Trophoblast cell (in vitro differentiated cells and primary cell): Measurements from ENCODE around the gene STX4.

Experiments
- DNase-seq, 2 donors: peaks; one replicate each; pipeline ENCODE4 v3.0.0-alpha.2; 2016
- H2AFZ ChIP-seq: 2 replicates; pipeline ENCODE4 v1.6.1; 2013; ENCODE audit warnings: low read length, moderate library complexity, mild to moderate bottlenecking; ENCODE audit not compliant: insufficient read depth, poor library complexity
- H2AK5ac ChIP-seq: 2 replicates; pipeline ENCODE4 v1.6.1; 2013; ENCODE audit warnings: mild to moderate bottlenecking, low read length
- H2BK120ac ChIP-seq: 2 replicates; pipeline ENCODE4 v1.6.1; 2013; ENCODE audit warnings: low read length, mild to moderate bottlenecking, moderate library complexity; ENCODE audit not compliant: insufficient read depth, poor library complexity
- H2BK12ac ChIP-seq: 2 replicates; pipeline ENCODE4 v1.6.1; 2013; ENCODE audit warnings: mild to moderate bottlenecking, low read length, moderate library complexity
- H2BK5ac ChIP-seq: 2 replicates; pipeline ENCODE4 v1.6.1; 2013; ENCODE audit warnings: low read length, low read depth, moderate library complexity, mild to moderate bottlenecking; ENCODE audit not compliant: poor library complexity
- H3K14ac ChIP-seq: 2 replicates; pipeline ENCODE4 v1.6.1; 2013; ENCODE audit warnings: mild to moderate bottlenecking, low read length
- H3K18ac ChIP-seq: 2 replicates; pipeline ENCODE4 v1.6.1; 2013; ENCODE audit warnings: mild to moderate bottlenecking, low read length
- H3K23ac ChIP-seq: 2 replicates; pipeline ENCODE4 v1.6.1; 2013; ENCODE audit warnings: low read length
- H3K27ac ChIP-seq: 2 replicates; pipeline ENCODE4 v1.5.1; 2013; ENCODE audit warnings: low read depth, mild to moderate bottlenecking, inconsistent platforms, low read length, moderate library complexity
- H3K27me3 ChIP-seq: 2 replicates; pipeline ENCODE4 v1.6.1; 2013; ENCODE audit warnings: inconsistent platforms, mild to moderate bottlenecking, low read length, moderate library complexity; ENCODE audit not compliant: insufficient read depth
- H3K36me3 ChIP-seq, 2 experiments: 1 replicate in 1 of 2; 2 replicates in 1 of 2; pipeline ENCODE4 v1.6.1; 2013; ENCODE audit warnings: low read length in 2 of 2, mild to moderate bottlenecking in 2 of 2, moderate library complexity in 1 of 2; ENCODE audit not compliant: insufficient read depth in 2 of 2, control insufficient read depth in 1 of 2
- H3K4ac ChIP-seq: 2 replicates; pipeline ENCODE4 v1.6.1; 2013; ENCODE audit warnings: low read depth, mild to moderate bottlenecking, low read length, moderate library complexity
- H3K4me1 ChIP-seq, 2 experiments: 1 replicate in 1 of 2; 2 replicates in 1 of 2; pipeline ENCODE4 v1.6.1; 2013; ENCODE audit warnings: low read length in 2 of 2, mild to moderate bottlenecking in 2 of 2, moderate library complexity in 1 of 2; ENCODE audit not compliant: insufficient read depth in 2 of 2, control insufficient read depth in 1 of 2
- H3K4me2 ChIP-seq: 2 replicates; pipeline ENCODE4 v1.6.1; 2013; ENCODE audit warnings: inconsistent platforms, mild to moderate bottlenecking, low read length, moderate library complexity
- H3K4me3 ChIP-seq: 2 replicates; pipeline ENCODE4 v1.5.1; 2013; ENCODE audit warnings: mild to moderate bottlenecking, low read depth, low read length, inconsistent platforms
- H3K79me1 ChIP-seq: one replicate; pipeline ENCODE4 v1.6.1; 2013; ENCODE audit warnings: low read length
- H3K79me2 ChIP-seq: 2 replicates; pipeline ENCODE4 v1.6.1; 2013; ENCODE audit warnings: low read length, mild to moderate bottlenecking; ENCODE audit not compliant: control insufficient read depth, insufficient read depth, poor library complexity
- H3K9ac ChIP-seq: 2 replicates; pipeline ENCODE4 v1.6.1; 2013; ENCODE audit warnings: mild to moderate bottlenecking, low read length
- H3K9me3 ChIP-seq: 2 replicates; pipeline ENCODE4 v1.6.1; 2013; ENCODE audit warnings: low read depth, mild to moderate bottlenecking, control low read depth, inconsistent platforms, low read length; ENCODE audit not compliant: insufficient read depth
- H4K12ac ChIP-seq: 2 replicates; pipeline ENCODE4 v1.6.1; 2013; ENCODE audit warnings: low read depth, mild to moderate bottlenecking, low read length, moderate library complexity
- H4K8ac ChIP-seq: 2 replicates; pipeline ENCODE4 v1.6.1; 2013; ENCODE audit warnings: low read depth, mild to moderate bottlenecking, low read length, moderate library complexity
- H4K91ac ChIP-seq: one replicate; pipeline ENCODE4 v1.6.1; 2013; ENCODE audit warnings: low read depth, mild to moderate bottlenecking, low read length, moderate library complexity
- WGBS: extraction: QIAGEN DNeasy Blood & Tissue Kit; methylation state at CpG from one replicate; pipeline ENCODE4 v1.1.7; 2013; ENCODE audit warnings: missing lambda C conversion rate; ENCODE audit not compliant: insufficient read length, insufficient coverage; ENCODE audit errors: extremely low coverage; 5-methylcytosine and 5-hydroxymethylcytosine counted together

The STX4 gene

DNA sequence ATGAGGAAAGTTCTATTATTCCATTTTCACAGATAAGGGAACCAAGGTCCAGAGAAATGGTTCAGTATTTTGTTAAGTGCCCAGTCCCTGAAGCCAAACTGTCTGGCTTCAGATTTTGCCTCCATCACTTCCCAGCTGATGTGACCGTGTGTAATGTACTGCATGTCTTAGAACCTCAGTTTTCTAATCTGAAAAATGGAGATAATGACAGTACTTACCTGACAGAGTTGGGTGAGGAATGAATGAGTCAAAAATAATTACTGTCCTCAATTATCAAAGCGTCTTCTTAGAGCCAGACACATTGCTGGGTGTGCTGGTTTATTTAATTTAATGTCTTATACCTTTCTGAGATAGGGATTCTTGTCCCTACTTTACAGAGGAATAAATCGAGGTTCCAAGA, 34.0 kb downstream of the STX4 start:
- Histone ChIP-seq H3K79me2 (peaks cover 5% of the 10 kb centered on the region), H2BK120ac (no peak overlapping the region), H3K4ac (no peak overlapping the region), H3K79me1 (peaks cover 6% of the 10 kb centered on the region), H3K4me3 (no peak overlapping the region), H3K23ac (no peak overlapping the region), H3K18ac (no peak overlapping the region), H3K9me3 (no peaks in the 10 kb centered on the region), H3K4me2 (no peak overlapping the region), H2AFZ (no peak overlapping the region), H3K9ac (no peak overlapping the region), H4K12ac (no peak overlapping the region), H2BK5ac (no peak overlapping the region), H3K4me1 (peaks cover 15 to 21% of the 10 kb centered on the region in 2 experiments), H4K8ac (no peak overlapping the region), H3K36me3 (peaks cover 10% of the 10 kb centered on the region in 2 experiments), H3K27me3 (no peaks in the 10 kb centered on the region), H2AK5ac (no peak overlapping the region), H2BK12ac (no peak overlapping the region), H3K27ac (no peak overlapping the region), H3K14ac (no peak overlapping the region), H4K91ac (no peak overlapping the region)
- WGBS = no CpG with 5 or more reads among the region's 3 CpGs
- no peak for DNase-seq

DNA sequence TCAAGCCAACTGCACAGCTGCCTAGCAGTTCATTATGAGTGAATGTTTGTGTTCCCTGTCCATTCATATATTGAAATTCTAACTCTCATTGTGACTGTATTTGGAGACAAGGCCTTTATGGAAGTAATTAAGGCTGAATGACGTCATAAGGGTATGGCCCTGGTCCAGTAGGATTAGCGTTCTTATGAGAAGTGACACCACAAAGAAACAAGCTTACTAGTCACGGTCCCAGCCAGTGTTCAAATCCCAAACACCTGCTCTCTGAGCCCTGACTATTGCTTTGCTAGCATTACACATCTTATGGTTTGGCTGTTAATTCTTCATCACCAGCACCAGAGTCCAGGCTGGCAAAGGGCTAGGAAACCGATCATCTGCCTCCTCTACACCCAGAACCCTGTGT, 38.5 kb downstream of the STX4 start:
- Histone ChIP-seq H3K79me2 (peaks cover 23% of the 10 kb centered on the region), H3K4ac (peak overlapping the region; percentile 91), H3K27me3 (no peaks in the 10 kb centered on the region), H2BK12ac (no peak overlapping the region), H2BK120ac (no peak overlapping the region), H3K4me3 (no peak overlapping the region), H3K23ac (no peak overlapping the region), H3K36me3 (peaks cover 9% of the 10 kb centered on the region in 2 experiments), H3K4me2 (peak overlapping the region; percentile 98), H2AFZ (no peak overlapping the region), H4K8ac (peak overlapping the region; percentile 6), H3K9ac (no peak overlapping the region), H3K27ac (peak overlapping the region; percentile 19), H3K9me3 (no peaks in the 10 kb centered on the region), H3K18ac (no peak overlapping the region), H2BK5ac (peak overlapping the region; percentile 28), H2AK5ac (peak overlapping the region; percentile 66), H3K79me1 (peaks cover 18% of the 10 kb centered on the region), H3K4me1 (peaks cover 7% of the 10 kb centered on the region in 2 experiments), H4K12ac (peak overlapping the region; percentile 49), H3K14ac (peak overlapping the region; percentile 97), H4K91ac (peak overlapping the region; percentile 91)
- WGBS = no CpG with 5 or more reads among the region's 4 CpGs
- no peak for DNase-seq

DNA sequence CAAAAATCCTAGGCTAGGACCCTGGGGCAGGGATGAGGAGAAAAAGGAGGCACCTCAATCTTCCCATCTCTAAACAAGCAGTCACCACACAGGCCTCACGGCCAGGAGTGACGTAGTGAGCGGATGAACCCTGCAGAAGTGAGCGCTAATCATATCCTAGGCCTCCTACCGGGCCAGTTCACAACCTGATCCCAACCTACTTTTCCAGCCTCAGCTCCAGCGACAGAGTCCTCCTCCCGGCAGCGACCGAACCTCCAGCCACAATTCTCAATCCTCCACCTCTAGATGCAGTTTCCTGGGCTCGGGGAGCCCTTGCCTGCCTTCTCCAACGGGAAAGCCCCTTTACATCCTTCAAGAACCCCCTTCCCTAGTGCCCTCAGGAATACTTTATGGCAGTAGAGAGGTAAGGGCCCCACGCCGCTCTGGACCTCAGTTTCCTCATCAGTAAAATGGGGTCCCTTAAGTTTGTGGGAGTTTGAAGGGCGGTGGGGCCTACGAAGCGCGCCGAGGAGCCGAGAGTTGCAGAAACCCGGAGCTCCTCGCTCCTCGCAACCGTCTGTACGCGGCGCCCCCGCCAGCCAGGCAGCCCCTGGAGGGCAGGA, 39.3 kb downstream of the STX4 start:
- H4K91ac ChIP-seq = peak overlapping the region; percentile 91
- H2BK12ac ChIP-seq = peak overlapping the region; percentile 3
- H3K18ac ChIP-seq = peak overlapping the region; percentile 90
- H2BK120ac ChIP-seq = peak overlapping the region; percentile 96
- no CpG with 5 or more reads among the region's 27 CpGs for WGBS
- peaks cover 17% of the 10 kb centered on the region in 2 experiments for H3K36me3 ChIP-seq
- no peaks in the 10 kb centered on the region for H3K27me3 ChIP-seq
- H4K8ac ChIP-seq = peak overlapping the region; percentile 98
- peaks cover 18% of the 10 kb centered on the region for H3K79me1 ChIP-seq
- H2AFZ ChIP-seq = peak overlapping the region; percentile 98
- H4K12ac ChIP-seq = peak overlapping the region; percentile 89
- DNase-seq = peak in 1 of 2 donors; percentile 55
- H3K9ac ChIP-seq = peak overlapping the region; percentile 99
- peak overlapping the region; percentile 98 for H3K4me2 ChIP-seq
- peak overlapping the region; percentile 99 for H2BK5ac ChIP-seq
- H3K23ac ChIP-seq = no peak overlapping the region
- peak overlapping the region; percentile 97 for H3K4me3 ChIP-seq
- peaks cover 7% of the 10 kb centered on the region in 2 experiments for H3K4me1 ChIP-seq
- no peaks in the 10 kb centered on the region for H3K9me3 ChIP-seq
- peak overlapping the region; percentile 97 for H3K14ac ChIP-seq
- H3K4ac ChIP-seq = peak overlapping the region; percentile 91
- peaks cover 23% of the 10 kb centered on the region for H3K79me2 ChIP-seq
- peak overlapping the region; percentile 78 for H2AK5ac ChIP-seq
- H3K27ac ChIP-seq = peak overlapping the region; percentile 98

GRCh38 chr16:31073142-31073969, 40.0 kb downstream of the STX4 start:
- Histone ChIP-seq H3K4me3 (peak overlapping the region; percentile 97), H3K23ac (no peak overlapping the region), H4K91ac (peak overlapping the region; percentile 91), H3K27ac (peak overlapping the region; percentile 98), H3K79me1 (peaks cover 18% of the 10 kb centered on the region), H3K9ac (peak overlapping the region; percentile 99), H2BK120ac (peak overlapping the region; percentile 96), H3K27me3 (no peaks in the 10 kb centered on the region), H4K8ac (peak overlapping the region; percentile 98), H2AFZ (peak overlapping the region; percentile 98), H3K4me1 (peaks cover 7% of the 10 kb centered on the region in 2 experiments), H3K18ac (peak overlapping the region; percentile 90), H3K4me2 (peak overlapping the region; percentile 98), H2BK5ac (peak overlapping the region; percentile 99), H2BK12ac (no peak overlapping the region), H3K9me3 (no peaks in the 10 kb centered on the region), H3K14ac (peak overlapping the region; percentile 97), H4K12ac (peak overlapping the region; percentile 89), H3K4ac (peak overlapping the region; percentile 91), H3K79me2 (peaks cover 23% of the 10 kb centered on the region), H3K36me3 (peaks cover 24% of the 10 kb centered on the region in 2 experiments), H2AK5ac (peak overlapping the region; percentile 78)
- WGBS = no CpG with 5 or more reads among the region's 83 CpGs
- peak; percentile 94 for DNase-seq
